Uterus (tissue), 2 donors: ENCODE data around the gene TNFRSF18.

Experiments
- POLR2A ChIP-seq, 2 donors: fragments of 450-650 bp; IDR thresholded peaks; one replicate each; pipeline ENCODE4 v1.6.1; 2016; ENCODE audit warnings: antibody characterized with exemption in 2 of 2, mild to moderate bottlenecking in 1 of 2, moderate library complexity in 1 of 2
- TF ChIP-seq, protein P1 (sequence below), 4 experiments: fragments of 200-600 bp in 2 of 4; fragments of 450-650 bp in 2 of 4; sonication (generic) in 2 of 4; IDR thresholded peaks; one replicate each; pipeline ENCODE4 v1.5.1; 2016 to 2019; ENCODE audit warnings: antibody characterized with exemption in 4 of 4, mild to moderate bottlenecking in 2 of 4, moderate library complexity in 1 of 4

DNA sequence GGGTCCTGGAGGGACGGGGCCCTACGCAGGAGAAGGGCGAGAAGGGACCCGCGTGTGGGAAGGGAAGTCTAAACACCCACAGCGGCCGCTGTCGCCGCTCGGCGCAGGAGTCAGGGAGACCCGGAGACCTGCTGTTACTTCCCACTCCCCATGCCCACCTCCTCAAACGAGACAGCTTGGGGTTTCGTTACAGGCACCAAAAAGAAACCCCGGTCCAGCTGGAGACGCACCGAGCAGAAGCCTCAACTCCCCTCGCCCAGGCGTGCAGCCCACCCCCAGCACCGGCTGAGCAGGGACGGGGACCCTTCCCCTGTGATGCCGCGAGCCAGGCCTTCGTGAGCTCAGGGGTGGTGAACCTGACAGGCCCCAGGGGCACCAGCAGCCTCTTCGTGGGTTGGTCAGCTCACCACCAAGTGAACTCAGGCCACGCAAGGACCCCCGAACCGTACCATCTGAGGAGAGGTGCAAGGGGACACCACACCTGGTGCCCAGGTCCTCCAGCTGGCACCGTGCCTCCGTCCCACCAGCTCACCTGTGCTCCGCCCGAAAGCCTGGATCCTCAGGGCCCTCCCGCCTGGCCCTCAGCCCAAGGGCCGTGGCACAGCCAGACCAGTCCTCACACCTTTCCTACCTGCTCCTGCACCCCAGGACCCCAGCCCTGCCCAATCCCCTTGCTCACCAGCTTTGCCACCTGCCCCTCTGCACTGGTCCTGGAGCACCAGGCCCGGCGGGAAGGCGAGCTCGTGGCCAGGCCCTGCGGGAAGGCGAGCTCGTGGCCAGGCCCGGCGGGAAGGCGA, 20.4 kb upstream of the TNFRSF18 start:
- TF ChIP-seq, protein P1, sequence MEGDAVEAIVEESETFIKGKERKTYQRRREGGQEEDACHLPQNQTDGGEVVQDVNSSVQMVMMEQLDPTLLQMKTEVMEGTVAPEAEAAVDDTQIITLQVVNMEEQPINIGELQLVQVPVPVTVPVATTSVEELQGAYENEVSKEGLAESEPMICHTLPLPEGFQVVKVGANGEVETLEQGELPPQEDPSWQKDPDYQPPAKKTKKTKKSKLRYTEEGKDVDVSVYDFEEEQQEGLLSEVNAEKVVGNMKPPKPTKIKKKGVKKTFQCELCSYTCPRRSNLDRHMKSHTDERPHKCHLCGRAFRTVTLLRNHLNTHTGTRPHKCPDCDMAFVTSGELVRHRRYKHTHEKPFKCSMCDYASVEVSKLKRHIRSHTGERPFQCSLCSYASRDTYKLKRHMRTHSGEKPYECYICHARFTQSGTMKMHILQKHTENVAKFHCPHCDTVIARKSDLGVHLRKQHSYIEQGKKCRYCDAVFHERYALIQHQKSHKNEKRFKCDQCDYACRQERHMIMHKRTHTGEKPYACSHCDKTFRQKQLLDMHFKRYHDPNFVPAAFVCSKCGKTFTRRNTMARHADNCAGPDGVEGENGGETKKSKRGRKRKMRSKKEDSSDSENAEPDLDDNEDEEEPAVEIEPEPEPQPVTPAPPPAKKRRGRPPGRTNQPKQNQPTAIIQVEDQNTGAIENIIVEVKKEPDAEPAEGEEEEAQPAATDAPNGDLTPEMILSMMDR (IDR thresholded peaks at IDR 0.05): no peak
- TF ChIP-seq POLR2A (IDR thresholded peaks at IDR 0.05): no peak
